HG02885 (cell line): ENCODE measurements around the gene PTCRA.
"Not testable (repeated sequence)": the region's sequence is repeated elsewhere in the genome, so short reads cannot be mapped to it uniquely, and the experiment has no call there.

Source experiments
- ATAC-seq: cut with Tn5 transposase; IDR thresholded peaks from one replicate; pipeline ENCODE4 v1.9.1; 2021; ENCODE audit warnings: mild to moderate bottlenecking; ENCODE audit not compliant: unreplicated experiment, poor library complexity

The PTCRA gene

GRCh38 chr6:42938987-42939809, 23.3 kb downstream of the PTCRA start:
- ATAC-seq: no peak

- ATAC-seq: no peak
Measured at GRCh38 chr6:42939810-42940167, 23.9 kb downstream of the PTCRA start.

GRCh38 chr6:42940493-42941045, 24.7 kb downstream of the PTCRA start:
- no peak for ATAC-seq

- not testable (repeated sequence) for ATAC-seq
Measured at GRCh38 chr6:42941356-42941755, 25.5 kb downstream of the PTCRA start.

GRCh38 chr6:42942444-42942843, 26.6 kb downstream of the PTCRA start:
- ATAC-seq: no peak

- ATAC-seq: no peak
Measured at GRCh38 chr6:42947950-42948349, 32.1 kb downstream of the PTCRA start.

- no peak for ATAC-seq
Measured at GRCh38 chr6:42952389-42952788, 36.5 kb downstream of the PTCRA start.

- ATAC-seq: not testable (repeated sequence)
Measured at GRCh38 chr6:42954405-42954804, 38.6 kb downstream of the PTCRA start.

GRCh38 chr6:42958125-42958524, 42.3 kb downstream of the PTCRA start:
- ATAC-seq: no peak

GRCh38 chr6:42959917-42960242, 44.0 kb downstream of the PTCRA start:
- ATAC-seq: no peak

- no peak for ATAC-seq
Measured at GRCh38 chr6:42960243-42961019, 44.6 kb downstream of the PTCRA start, which contains the start of gene GNMT. GNMT (plus strand) TSS chr6:42960754; CDS start chr6:42960768, 14 bp downstream.

GRCh38 chr6:42961020-42961470, 45.2 kb downstream of the PTCRA start:
- no peak for ATAC-seq

GRCh38 chr6:42962096-42962495, 46.2 kb downstream of the PTCRA start:
- ATAC-seq: no peak

GRCh38 chr6:42962502-42963178, 46.8 kb downstream of the PTCRA start:
- ATAC-seq: no peak

GRCh38 chr6:42963179-42963854, 47.5 kb downstream of the PTCRA start:
- ATAC-seq: no peak

GRCh38 chr6:42963855-42964605, 48.2 kb downstream of the PTCRA start:
- ATAC-seq: no peak

- ATAC-seq: no peak
Measured at GRCh38 chr6:42966571-42966970, 50.7 kb downstream of the PTCRA start.

- no peak for ATAC-seq
Measured at GRCh38 chr6:42967228-42967627, 51.4 kb downstream of the PTCRA start.

- no peak for ATAC-seq
Measured at GRCh38 chr6:42968126-42968701, 52.4 kb downstream of the PTCRA start.
